Limb (tissue), 2 donors: ENCODE data around the gene ARHGEF39.
"Not testable (repeated sequence)": the region's sequence is repeated elsewhere in the genome, so short reads cannot be mapped to it uniquely, and the experiment has no call there.

ENCODE experiments used
- DNase-seq, 2 donors: peaks; one replicate each; pipeline ENCODE4 v3.0.0-alpha.2; 2016; ENCODE audit errors: extremely low spot score in 2 of 2

ARHGEF39 gene

DNA sequence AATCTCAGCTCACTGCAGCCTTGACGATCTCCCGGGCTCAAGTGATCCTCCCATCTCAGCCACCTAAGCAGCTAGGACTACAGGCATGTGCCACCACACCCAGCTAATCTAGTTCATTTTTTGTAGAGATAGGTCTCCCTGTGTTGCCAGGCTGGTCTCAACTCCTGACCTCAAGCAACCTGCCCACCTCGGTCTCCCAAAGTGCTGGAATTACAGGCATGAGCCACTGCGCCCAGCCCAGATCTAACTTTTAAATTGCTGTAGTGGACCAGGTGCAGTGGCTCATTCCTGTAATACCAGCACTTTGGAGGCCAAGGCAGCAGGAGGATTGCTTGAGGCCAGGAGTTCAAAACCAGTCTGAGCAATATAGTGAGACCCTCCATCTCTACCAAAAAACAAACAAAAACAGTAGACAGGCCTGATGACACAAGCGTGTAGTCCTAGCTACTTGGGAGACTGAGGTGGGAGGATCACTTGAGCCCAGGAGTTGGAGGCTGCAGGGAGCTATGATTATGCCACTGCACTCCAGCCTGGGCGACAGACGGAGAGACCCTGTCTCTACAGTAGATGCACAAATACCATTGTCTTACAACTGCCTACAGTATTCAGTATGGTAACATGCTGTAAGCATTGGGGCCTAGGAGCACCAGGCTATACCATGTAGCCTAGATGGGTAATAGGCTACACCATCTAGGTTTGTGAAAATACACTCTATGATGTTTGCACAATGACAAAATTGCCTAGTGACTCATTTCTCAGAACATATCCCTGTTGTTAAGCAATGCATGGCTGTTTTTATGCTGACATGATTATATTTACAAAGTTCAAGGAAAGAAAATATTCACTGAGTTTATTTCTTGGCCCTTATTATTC, 12.8 kb downstream of the ARHGEF39 start:
- no peak for DNase-seq

DNA sequence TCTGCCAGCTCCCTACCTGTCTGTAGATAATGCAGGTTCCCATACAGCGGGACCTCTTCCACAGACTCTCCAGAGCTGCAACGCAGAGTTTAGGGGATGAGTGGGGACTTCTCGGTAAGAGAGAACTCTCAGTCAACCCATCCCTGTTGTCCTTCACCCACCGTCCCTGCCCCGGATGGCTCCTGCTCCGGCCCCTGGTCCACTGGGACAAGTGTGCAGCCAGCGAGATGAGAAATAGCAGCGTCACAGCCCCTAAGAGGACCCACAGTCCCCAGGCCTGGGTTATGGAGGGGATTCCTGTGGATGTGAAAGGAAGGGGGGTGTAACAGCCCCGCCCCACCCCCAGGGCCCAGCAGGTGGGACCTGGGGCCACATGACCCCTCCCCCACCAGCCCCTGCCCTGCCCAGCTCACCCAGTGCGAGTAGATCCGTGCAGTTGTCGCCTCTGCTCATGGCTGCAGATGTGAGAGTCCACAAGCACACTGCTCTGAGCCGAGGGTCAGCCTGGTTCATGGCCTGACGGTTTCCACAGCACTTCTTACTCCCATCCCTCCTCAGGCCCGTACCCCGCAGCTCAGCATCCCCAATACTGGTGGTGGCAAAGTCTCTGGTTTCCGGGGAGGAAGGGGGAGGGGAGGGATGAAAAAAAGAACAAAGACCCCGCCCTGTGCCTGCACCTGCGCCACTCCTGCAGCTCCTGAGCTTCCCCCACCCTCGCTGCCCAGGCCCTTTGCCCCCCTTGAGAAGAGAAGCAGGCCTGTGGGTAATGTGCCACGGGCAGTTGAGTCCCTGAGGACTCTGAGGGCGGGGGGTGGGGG, 14.4 kb downstream of the ARHGEF39 start, which contains the start of gene SIT1:
Gene SIT1 (minus strand): TSS at position 591 of the 818 bp plus-strand sequence. CDS start 78 bp downstream, at position 513.
- DNase-seq, result no peak

DNA sequence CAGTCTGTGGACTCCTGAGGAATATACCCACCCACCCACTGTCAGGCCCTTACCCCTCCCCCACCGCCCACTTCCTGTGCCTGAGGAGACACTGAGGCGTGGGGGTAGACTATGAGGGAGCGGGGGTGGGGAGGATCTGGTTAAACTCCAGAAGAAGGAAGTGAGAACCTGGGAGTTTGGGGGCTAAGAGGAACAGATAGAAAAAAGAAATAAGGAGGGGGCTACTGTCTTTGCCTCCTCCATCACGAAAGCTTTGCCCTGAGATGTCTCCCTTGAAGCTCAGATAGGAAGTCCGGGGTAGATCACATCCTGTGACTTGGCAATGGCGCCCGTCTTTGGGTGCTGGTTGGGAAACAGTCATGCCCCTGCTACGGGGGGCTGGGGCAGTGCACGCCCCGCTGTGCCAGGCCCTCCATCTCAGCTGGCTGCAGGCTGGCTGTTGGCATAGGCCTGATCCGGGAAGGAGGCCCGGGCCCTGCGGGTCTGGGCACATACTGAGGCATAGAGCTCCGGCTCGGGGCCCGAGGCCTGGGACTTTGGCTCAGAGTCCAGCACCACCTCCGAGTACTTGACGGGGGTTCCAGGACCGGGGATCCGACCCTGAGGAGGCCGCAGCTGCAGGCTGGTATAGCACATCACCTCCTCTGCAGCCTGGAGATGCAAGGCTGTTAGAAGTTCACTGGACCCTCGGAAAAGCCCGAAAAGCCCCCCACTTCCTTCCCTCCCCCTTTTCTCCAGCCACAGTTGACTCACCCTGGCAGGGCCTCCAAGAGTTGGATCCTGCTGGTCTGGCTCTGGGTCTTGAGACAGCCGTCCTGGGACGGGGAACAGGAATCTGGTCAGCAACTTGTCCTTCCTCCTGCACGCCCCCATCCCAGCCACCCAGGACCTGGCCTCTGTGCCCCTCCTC, 15.3 kb downstream of the ARHGEF39 start:
- DNase-seq, result no peak

DNA sequence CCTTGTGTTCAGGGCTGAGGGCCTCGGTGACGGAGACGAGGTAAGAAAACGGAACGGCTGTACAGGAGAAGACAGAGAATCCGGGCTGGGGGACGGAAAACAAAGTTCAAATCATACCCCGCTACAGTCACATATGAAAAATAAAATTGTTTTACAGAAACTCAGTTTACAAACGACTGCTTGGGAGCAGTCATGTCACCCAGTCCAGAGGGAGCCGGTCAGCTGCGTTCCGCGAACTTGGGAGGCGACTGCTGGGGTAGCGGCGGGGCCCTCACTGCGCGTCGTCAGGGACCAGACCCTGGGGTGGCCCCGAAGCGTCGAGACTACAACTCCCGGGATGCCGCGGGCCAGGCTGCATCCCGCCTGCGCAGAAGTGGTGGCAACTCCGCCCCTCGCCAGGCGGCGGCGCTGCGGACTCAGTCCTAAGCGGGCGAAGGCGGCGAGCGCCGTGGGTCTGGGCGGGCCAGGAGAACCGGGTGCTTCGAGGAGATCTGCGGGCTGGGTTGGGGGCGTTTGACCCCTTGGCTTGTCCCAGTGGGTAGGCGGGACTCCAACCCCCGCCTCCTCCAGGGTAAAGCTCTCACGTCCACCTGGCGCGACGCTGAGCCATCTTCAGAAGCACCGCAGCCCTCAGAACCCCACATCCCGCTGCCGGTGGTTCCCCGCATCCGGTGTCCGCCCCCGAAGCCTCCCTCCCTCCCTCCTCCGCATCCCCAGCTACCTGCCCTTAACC, 18.3 kb downstream of the ARHGEF39 start:
- DNase-seq, result peak; percentile 95 to 97

DNA sequence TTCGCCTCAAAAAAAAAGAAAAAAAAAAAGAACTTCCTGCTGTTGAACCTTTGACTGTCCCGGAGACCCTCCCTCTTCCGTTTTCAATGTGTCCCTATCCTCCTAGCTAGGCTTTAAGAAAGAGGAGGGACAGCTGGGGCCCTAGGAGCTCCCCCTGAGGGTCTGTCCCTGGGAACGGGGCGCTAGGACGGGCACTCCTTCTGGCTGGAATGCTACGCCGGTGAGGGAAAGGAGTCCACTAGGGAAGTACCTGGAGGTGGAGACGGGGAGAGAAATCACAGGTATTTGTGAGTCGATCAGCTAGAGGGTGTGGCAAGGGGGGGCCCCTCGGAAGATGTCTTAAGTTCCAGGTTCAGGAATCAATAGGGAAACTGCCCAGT, 18.9 kb downstream of the ARHGEF39 start:
- peak; percentile 51 to 75 for DNase-seq

DNA sequence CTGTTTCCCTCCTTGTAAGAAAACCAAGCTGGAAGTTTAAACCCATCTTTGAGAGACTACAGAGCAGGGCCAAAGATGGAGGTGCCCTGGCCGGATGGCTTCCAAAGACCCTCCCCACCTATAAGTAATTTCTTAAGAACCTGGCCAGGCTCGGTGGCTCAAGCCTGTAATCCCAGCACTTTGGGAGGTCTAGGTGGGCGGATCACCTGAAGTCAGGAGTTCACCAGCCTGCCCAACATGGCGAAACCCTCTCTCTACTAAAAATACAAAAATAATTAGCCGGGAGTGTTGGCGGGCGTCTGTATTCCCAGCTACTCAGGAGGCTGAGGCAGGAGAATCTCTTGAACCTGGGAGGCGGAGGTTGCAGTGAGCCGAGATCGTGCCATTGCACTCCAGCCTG, 19.3 kb downstream of the ARHGEF39 start:
- not testable (repeated sequence) for DNase-seq

DNA sequence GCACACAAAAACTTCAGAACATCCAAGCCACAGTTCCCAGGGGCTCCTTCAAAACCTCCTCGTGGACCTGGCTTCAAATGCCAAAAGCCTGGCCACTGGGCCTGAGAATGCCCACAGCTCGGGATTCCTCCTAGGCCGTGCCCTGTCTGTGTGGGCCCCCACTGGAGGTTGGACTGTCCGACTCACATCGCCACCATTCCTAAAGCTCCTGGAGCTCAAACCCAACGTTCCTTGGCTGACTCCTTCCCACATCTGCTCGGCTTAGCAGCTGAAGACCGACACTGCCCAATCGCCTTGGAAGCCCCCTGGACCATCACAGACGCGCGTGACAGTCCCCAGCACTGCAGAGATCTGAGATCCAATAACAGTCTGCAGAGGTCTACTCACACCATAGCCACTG, 21.9 kb downstream of the ARHGEF39 start:
- DNase-seq, result no peak

DNA sequence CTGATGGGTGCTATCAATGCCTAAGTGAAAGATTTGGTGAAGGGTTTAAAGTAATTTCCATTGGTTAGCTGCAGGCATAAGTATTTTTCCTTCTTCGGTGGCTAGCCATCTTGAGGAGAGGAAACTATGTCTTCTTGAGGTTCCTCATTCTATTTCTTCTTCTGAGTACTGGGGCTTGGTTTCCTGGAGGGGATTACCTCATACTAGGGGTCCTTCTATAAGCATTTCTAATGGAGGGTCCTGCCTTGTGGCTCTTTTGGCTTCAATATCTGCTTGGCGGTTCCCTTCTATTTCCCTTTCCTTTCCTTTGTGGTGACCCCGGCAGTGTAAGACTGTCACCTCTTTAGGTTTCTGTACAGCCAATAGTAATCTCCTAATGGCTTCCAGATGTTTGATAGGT, 23.5 kb downstream of the ARHGEF39 start:
- not testable (repeated sequence) for DNase-seq

DNA sequence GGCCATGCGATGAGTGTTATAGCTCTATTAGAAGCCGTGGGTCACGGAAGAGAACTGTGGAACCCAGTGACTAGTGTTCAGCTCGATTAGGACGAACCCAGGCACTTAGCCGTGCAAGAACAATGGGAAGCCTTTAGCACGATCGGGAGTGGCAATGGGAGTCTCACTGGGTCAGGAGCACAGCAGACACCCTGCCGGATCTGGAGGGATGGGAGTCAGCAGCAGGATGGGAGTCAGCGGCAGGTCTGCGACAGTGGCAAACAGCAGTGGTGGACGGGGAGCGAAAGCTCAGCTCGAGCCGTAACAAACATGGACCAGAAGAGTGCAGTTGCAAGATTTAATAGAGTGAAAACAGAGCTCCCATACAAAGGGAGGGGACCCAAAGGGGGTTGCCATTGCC, 24.6 kb downstream of the ARHGEF39 start:
- not testable (repeated sequence) for DNase-seq

DNA sequence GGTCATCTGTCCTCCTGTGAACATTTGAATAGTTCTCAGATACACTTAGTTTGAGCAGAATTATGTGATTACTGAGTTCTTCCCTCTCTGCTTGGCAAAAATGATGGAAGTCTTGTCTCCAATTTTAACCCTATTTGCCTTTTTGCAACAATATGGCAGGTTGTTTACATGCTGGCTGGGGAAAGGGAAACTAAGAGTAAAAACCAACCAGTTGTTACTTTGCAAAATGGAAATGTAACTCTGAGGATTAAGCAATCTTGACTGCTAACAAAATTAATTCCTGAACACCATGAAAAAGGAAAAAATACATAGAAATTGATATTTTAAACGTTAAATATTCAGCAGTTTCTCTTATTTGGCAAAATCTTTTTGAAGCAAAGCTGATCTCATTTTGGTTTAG, 25.4 kb downstream of the ARHGEF39 start:
- no peak for DNase-seq

DNA sequence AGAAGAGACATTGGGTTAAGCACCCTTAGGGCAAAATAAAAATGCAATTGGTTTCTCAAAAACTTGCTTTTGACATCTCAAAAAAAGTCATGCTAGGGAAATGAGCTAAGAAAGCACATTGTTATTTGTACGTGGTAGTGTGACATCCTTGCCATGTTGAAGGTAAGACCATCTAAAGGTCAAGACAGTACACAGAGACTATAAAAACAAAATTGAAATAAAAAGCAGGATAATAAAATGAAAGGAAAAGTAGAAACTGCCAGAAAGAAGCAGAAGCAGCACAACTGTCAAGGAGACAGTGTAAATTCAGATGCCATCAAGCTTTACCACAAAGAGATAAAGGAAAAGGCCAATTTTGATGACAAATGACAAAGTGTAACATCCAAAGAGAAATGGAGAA, 25.8 kb downstream of the ARHGEF39 start:
- not testable (repeated sequence) for DNase-seq

DNA sequence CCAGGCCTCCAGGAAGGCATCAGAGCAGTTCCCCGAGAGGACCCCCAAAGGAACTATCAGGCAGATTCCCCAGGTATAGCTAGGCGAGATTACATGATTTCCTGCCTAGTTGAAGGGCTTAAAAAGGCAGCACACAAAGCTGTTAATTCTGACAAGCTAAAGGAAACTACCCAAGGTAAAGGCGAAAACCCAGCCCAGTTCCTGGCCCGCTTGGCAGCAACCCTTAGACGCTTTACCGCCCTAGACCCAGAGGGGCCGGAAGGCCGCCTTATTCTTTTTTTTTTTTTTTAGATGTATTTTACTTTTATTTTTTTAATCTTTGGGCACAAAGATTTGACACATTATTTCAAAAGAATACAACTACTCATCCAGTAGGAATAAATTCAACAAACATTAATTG, 26.2 kb downstream of the ARHGEF39 start:
- not testable (repeated sequence) for DNase-seq

DNA sequence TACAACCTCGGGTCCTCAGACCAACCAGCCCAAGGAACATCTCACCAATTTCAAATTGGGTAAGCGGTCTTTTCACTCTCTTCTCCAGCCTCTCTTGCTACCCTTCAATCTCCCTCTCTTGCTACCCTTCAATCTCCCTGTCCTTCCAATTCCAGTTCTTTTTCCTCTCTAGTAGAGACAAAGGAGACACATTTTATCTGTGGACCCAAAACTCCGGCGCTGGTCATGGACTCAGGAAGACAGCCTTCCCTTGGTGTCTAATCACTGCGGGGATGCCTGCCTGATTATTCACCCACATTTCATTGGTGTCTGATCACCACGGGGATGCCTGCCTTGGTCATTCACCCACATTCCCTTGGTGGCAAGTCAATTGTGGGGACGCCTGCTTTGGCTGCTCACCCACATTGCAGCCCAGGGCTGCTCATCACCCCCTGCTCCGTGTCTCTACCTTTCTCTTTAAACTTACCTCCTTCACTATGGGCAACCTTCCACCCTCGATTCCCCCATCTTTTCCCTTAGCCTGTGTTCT, 27.5 kb downstream of the ARHGEF39 start:
- DNase-seq, result not testable (repeated sequence)

DNA sequence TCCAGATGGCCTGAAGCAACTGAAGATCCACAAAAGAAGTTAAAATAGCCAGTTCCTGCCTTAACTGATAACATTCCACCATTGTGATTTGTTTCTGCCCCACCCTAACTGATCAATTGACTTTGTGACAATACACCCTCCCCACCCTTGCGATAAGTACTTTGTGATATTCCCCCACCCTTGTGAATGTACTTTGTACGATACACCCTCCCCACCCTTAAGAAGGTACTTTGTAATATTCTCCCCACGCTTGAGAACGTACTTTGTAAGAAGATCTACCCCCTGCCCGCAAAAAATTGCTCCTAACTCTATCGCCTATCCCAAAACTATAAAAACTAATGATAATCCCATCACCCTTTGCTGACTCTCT, 28.1 kb downstream of the ARHGEF39 start:
- not testable (repeated sequence) for DNase-seq

DNA sequence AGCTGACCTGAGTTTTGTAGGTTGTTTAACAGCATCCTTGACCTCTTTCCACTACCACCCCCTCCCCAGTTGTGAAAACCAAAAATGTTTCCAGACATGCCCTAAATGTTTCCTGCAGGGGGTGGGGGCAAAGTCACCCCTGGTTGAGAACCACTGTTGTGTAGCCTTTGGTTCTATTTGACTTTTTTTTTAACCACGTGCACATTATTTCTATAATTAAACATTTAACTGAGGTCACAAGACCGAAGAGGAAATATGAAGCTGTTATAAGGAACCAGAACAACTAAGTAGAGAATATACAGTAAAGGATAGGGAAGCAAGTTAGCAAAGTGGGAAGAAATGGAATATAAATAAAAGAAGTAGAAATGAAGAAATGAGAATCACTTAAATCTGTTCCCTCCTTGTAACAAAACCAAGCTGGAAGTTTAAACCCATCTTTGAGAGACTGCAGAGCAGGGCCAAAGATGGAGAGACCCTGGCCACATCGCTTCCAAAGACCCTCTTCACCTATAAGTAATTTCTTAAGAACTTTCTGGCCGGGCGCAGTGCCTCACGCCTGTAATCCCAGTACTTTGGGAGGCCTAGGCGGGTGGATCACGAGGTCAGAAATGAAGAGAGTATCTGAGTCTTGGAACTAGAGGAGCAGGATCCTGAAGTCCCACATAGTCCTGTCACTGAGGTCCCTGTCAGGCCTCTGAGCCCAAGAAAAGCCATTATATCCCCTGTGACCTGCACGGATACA, 28.7 kb downstream of the ARHGEF39 start:
- DNase-seq, result no peak

DNA sequence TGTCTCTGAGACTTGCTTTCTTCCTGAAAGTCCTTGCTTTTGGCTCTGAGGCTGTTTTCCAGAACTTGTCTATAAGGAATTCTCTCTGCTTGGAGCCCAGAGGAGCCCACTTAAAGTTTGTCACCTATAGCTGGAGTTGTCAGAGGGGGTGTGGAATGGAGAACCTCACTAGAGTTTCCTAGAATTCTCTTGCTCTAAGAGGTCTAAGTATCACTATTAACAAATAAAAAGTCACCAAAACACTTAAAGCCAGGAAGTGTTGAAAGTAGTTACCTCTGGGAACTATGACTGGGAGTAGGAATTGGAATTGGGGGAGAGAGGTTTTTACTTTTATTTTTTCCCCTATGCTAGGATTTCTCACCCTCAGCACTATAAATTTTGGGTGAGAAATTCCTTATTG, 29.3 kb downstream of the ARHGEF39 start:
- no peak for DNase-seq

DNA sequence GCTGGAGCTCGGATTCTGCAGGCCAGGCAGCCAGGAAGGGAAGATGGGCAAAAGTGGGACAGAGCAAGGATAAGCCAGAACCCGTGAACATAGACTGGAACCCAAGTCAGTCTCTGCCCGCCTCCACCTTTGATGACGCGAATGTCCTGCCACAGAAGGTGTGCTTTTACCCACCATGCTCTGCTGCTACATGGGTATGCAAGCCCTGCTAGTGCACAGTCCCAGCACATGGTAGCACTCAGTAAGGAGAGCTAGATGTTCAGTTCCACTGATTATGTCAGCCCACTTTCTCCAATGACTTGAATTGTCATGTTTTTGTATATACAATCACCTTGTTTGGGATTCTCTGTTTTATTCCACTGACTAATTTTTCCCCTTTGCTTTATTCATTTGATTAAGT, 35.4 kb downstream of the ARHGEF39 start:
- no peak for DNase-seq

DNA sequence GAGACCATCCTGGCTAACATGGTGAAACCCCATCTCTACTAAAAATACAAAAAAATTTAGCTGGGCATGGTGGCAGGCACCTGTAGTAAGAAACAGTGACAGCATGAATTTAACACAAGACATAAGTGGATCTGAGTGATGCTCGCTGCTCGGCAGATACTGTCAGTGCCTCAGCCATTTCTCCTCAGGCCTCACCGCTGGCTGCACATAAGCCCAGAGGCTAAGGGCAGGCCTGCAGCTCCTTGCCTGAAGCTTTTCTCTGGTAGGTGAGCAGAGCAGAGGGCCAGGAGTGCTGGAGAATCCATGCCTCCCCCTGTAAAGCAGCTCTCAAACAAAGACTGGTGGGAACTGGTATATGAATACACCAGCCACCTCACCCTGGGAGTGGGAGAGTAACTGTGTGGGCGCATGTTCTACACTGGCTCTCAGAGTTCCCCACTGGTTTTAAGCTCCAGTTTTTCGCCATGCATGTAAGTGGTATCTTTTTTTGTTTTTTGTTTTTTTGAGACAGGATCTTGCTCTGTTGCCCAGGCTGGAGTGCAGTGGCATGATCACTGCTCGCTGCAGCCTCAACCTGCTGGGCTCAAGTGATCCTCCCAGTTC, 36.5 kb downstream of the ARHGEF39 start:
- DNase-seq, result no peak

DNA sequence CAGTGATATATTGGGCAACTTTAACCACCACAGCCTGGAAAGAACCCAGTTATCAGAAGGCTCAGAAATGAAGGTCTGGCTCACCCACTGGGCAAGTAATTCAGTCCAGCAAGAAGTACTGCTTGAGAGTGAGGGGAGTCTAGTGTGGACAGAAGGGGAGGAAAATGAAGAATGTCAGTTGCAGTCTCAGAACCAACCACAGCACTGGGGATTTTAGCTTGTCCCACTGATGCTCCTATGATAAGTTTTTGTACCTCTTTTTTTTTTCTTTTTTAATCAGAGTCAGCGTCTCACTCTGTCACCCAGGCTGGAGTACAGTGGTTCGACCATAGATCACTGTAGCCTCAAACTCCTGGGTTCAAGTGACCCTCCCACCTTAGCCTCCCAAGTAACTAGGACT, 37.4 kb downstream of the ARHGEF39 start:
- no peak for DNase-seq
